ENCODE measurements around the gene NFIA. TPM values are rescaled to one million over a fixed set of nuclear protein-coding genes. Genes with fewer than 3 reads are reported as not detected.

NFIA gene
- total RNA-seq: 1 to 10 TPM in 1 of 2 experiments, under 1 TPM in 1; 0.80 to 5.4 TPM

- Mint-ChIP-seq H3K9me3 (ENCODE audit: low read depth) (no peaks in the 10 kb centered on the region), H3K27me3 (peaks cover 37% of the 10 kb centered on the region), H3K4me3 (peak within 1 kb of the TSS; percentile 80), H3K4me1 (peaks cover 45% of the 10 kb centered on the region), H3K27ac (peak within 1 kb of the TSS; percentile 70), H3K36me3 (peaks cover 5% of the 10 kb centered on the region)
- peak; percentile 38 for ATAC-seq
- peak; percentile 46 for DNase-seq
- CTCF ChIA-PET: interaction anchor here (1.3 to 2.0 kb wide), 4 partner anchors 23 to 370 kb away, joined by 4 to 12 read pairs (median 5); no protein-coding TSS in a partner anchor
Measured at GRCh38 chr1:61082311-61083012, at the start of gene NFIA. TSS of gene NFIA (plus strand) at chr1:61082561.

DNA sequence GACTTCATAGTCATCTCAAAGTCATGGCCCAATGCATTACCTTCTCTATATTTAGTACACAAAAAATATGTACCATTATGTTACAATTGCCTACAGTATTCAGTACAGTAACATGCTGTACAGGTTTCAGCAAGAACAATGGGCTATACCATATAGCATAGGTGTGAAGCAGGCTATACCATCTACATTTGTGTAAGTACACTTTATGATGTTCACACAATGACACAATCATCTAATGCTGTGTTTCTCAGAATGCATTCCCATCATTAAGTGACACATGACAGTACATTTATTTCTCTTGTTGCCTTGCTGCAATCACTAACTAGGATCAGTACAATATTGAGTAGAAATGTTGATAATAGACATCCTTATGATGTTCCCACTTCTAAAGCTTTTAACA is 46.5 kb upstream of the NFIA start:
- Mint-ChIP-seq H3K4me3 (no peak overlapping the region), H3K9me3 (ENCODE audit: low read depth) (no peaks in the 10 kb centered on the region), H3K36me3 (no peaks in the 10 kb centered on the region), H3K4me1 (no peaks in the 10 kb centered on the region), H3K27me3 (peaks cover 11% of the 10 kb centered on the region), H3K27ac (no peak overlapping the region)
- no peak for ATAC-seq
- no peak for DNase-seq
- CTCF ChIA-PET: interaction anchor here (2.0 kb wide), 1 partner anchor 14 kb away, joined by 6 read pairs; no protein-coding TSS in a partner anchor

DNA sequence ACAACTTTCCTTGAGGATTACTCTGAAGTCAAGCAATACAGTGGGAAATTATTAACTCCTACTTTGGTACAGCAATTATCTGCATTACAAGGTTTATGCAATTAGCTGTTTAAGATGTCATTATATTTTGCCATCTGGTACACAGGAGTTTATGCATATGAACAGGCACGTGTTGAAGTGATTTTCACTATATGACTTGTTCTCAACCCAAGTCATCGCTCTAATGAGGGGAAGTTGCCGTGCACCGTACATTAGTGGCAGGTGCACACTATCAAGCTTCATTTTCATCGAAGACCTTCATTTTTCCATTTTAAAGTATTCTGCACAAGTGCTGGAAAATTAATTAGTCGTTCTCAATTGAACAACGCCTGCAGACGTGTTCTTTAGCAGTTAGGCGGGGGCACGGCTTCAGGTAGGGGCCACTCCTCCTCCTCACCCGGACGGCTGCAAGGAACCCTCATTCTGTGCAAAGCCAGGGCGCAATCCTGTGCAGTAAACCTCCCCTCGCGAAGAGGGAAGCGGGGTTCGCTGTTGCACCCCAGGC is 39.8 kb upstream of the NFIA start:
- no peaks in the 10 kb centered on the region for H3K9me3 Mint-ChIP-seq (ENCODE audit: low read depth)
- peak overlapping the region; percentile 69 for H3K4me3 Mint-ChIP-seq
- H3K27me3 Mint-ChIP-seq: peaks cover 36% of the 10 kb centered on the region
- no peaks in the 10 kb centered on the region for H3K36me3 Mint-ChIP-seq
- H3K4me1 Mint-ChIP-seq: peaks cover 7% of the 10 kb centered on the region
- CTCF ChIA-PET: interaction anchor here (0.6 to 8.6 kb wide), 34 partner anchors 9 to 761 kb away, joined by 3 to 85 read pairs (median 4); partner anchors contain the start of gene NFIA
- ATAC-seq (no peak), DNase-seq (no peak)
- H3K27ac Mint-ChIP-seq: no peak overlapping the region

DNA sequence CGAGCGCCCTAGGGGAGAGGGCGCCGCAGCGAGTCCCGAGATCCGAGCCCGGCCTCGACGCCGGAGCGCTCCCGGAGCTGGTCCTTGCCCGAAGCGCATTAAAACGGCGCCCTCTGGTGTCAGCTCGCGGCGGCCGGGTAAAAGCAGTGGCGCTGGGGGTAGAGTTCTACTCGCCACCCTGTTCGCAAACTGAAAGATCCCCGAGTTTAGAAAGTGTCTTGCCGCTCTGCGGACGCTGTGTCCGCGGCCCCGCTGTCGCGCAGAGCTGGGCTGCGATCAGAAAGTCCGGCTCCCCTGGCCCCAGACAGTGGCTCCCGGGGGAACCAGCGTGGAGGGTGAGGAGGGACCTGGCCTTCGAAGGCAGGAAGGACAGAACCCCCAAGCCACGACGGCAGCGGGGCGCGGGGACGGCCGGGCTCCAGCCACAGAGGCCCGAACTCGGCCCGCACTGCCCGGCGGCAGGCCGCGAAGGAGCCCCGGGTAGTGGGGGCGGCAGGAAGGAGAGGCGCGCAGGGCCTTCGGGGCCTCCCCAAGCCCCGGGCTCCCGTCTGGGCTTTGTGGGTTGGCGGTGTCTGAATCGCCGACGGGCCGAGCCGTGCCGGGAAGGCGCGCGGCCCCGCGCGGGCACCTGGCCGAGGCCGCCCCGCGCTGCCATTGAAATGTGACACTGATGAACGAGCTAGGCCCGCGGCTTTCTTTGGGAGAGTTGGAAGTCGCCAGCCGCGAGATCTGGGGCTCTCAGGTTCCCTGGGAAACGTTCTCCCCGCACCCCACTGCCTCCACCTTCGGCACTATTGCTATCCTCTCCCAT is 39.1 kb upstream of the NFIA start:
- peak overlapping the region; percentile 69 for H3K4me3 Mint-ChIP-seq
- CTCF ChIA-PET: interaction anchor here (0.6 to 8.6 kb wide), 37 partner anchors 9 to 762 kb away, joined by 3 to 85 read pairs (median 4); partner anchors contain the start of gene NFIA
- no peaks in the 10 kb centered on the region for H3K9me3 Mint-ChIP-seq (ENCODE audit: low read depth)
- H3K27ac Mint-ChIP-seq: no peak overlapping the region
- no peaks in the 10 kb centered on the region for H3K36me3 Mint-ChIP-seq
- peaks cover 36% of the 10 kb centered on the region for H3K27me3 Mint-ChIP-seq
- peaks cover 7% of the 10 kb centered on the region for H3K4me1 Mint-ChIP-seq
- DNase-seq: peak; percentile 90
- peak; percentile 98 for ATAC-seq

DNA sequence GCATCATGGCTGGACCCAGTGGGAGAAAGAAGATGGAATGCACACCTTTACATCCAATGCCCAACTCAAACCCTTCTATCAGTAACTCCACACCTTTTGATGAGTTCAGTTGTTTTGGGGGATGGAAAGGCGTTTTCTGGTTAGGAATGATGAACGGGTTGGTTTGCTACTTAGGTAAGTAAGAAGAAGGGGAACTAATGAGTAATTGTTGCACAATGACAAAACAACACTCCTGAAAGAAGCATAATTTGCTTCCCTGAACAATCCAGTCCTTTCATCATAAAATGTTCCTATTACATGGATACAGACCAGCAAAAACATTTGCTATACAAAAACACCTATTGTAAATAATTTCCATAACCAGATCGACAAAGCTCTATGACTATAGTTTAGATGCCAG is 35.9 kb upstream of the NFIA start:
- H3K36me3 Mint-ChIP-seq: no peaks in the 10 kb centered on the region
- H3K27me3 Mint-ChIP-seq: peaks cover 33% of the 10 kb centered on the region
- H3K27ac Mint-ChIP-seq: no peak overlapping the region
- CTCF ChIA-PET: interaction anchor here (8.6 kb wide), 1 partner anchor 67 kb away, joined by 85 read pairs; no protein-coding TSS in a partner anchor
- H3K4me3 Mint-ChIP-seq: no peak overlapping the region
- peaks cover 15% of the 10 kb centered on the region for H3K4me1 Mint-ChIP-seq
- ATAC-seq (no peak), DNase-seq (no peak)
- H3K9me3 Mint-ChIP-seq (ENCODE audit: low read depth): no peaks in the 10 kb centered on the region

DNA sequence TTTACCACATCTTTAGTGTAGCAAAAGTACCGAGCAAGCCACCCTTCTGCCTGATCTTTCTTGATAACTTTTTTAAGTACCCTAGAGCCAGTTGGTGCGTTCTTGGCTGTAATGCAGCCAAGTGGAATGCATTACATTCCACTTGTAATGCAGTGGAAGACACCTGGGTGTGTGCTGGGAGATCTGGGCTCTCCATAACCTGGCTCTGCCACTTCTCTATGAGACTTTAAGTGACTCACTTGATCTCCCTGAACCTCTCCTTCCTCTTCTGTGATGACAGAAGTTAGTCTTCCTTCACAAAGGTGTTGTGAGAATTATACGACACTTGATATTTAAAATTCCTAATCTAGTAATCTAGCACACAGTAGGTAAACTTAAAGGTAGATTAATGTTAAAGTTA is 35.3 kb upstream of the NFIA start:
- Mint-ChIP-seq H3K27ac (no peak overlapping the region), H3K27me3 (peaks cover 36% of the 10 kb centered on the region), H3K36me3 (no peaks in the 10 kb centered on the region), H3K4me1 (peaks cover 20% of the 10 kb centered on the region), H3K9me3 (ENCODE audit: low read depth) (no peaks in the 10 kb centered on the region), H3K4me3 (no peak overlapping the region)
- no peak for DNase-seq
- CTCF ChIA-PET: interaction anchor here (1.2 to 8.6 kb wide), 2 partner anchors 31 to 67 kb away, joined by 4 to 85 read pairs; no protein-coding TSS in a partner anchor
- ATAC-seq: no peak

- ATAC-seq: peak; percentile 81
- CTCF ChIA-PET: interaction anchor here (0.6 to 5.2 kb wide), 44 partner anchors 7 to 803 kb away, joined by 3 to 43 read pairs (median 6); partner anchors contain the start of gene NFIA
- Mint-ChIP-seq H3K4me1 (peaks cover 32% of the 10 kb centered on the region), H3K27ac (no peak overlapping the region), H3K27me3 (peaks cover 41% of the 10 kb centered on the region), H3K36me3 (no peaks in the 10 kb centered on the region), H3K4me3 (peak overlapping the region; percentile 53), H3K9me3 (ENCODE audit: low read depth) (no peaks in the 10 kb centered on the region)
- peak; percentile 92 for DNase-seq
Measured at GRCh38 chr1:61049850-61050540, 32.4 kb upstream of the NFIA start.

DNA sequence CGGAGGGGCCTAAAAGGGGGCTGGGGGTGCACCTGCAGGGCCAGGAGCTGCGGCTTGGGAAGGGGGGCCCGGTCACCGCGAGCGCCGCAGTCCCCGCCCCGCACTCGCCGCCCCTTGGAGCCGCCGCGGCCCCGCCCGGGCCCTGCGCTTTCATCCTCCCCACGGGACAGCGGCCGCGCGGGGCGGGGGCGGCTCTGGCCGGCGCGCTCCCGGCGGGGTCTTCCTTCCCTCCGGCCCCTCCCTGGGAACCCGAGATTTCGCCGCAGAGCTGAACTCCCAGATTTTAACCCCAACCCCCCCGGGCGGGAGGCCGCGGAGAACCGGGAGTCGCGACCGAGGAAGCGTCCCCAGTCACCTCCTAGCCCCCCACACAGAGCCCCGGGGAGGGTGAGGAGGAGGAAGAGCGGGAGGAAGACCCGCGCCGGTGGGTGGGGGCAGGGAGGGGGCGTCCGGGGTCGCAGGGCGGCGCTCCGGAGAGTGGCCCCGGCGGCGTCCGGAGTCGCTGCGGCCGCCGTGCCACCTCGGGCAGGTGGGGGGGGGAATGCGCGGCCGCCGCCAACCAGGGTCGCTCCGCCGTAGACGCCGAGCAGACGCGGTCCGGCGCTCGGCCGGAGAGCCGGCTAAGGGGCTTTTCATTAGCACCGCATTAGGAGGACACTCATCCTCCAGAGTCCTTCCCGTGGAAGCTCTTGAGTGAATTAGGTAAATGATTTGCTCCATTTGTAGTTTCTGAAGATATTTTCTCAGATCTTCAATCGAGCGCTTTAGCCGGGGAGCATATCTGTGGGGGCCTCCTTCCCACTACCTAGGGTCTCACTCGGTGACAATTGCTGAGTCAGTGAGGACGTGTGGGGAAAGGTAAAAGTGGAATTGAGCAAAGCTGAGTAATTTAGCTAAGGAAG is 31.6 kb upstream of the NFIA start:
- Mint-ChIP-seq H3K4me3 (peak overlapping the region; percentile 53), H3K9me3 (ENCODE audit: low read depth) (no peaks in the 10 kb centered on the region), H3K36me3 (no peaks in the 10 kb centered on the region), H3K4me1 (peaks cover 32% of the 10 kb centered on the region), H3K27me3 (peaks cover 46% of the 10 kb centered on the region), H3K27ac (no peak overlapping the region)
- CTCF ChIA-PET: interaction anchor here (0.6 to 5.2 kb wide), 38 partner anchors 8 to 802 kb away, joined by 3 to 43 read pairs (median 6); partner anchors contain the start of gene NFIA
- DNase-seq: no peak
- peak; percentile 60 for ATAC-seq

DNA sequence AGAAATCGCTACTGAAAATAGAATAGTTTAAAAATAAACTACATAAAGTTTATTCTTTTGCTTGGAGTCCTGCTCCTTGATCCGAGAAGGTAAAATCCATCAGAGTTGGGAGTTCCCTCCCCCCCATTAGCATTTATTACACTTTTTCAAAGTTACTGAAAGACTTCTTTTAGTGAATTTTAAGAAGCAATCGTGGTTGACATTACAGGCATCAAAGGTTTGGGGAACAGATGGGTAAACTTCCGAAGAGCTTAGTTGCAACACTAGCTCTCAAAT is 31.0 kb upstream of the NFIA start:
- Mint-ChIP-seq H3K27ac (no peak overlapping the region), H3K4me1 (peaks cover 33% of the 10 kb centered on the region), H3K9me3 (ENCODE audit: low read depth) (no peaks in the 10 kb centered on the region), H3K27me3 (peaks cover 51% of the 10 kb centered on the region), H3K4me3 (peak overlapping the region; percentile 53), H3K36me3 (no peaks in the 10 kb centered on the region)
- DNase-seq (no peak), ATAC-seq (no peak)
- CTCF ChIA-PET: interaction anchor here (1.2 to 5.2 kb wide), 9 partner anchors 8 to 538 kb away, joined by 4 to 29 read pairs (median 18); no protein-coding TSS in a partner anchor

DNA sequence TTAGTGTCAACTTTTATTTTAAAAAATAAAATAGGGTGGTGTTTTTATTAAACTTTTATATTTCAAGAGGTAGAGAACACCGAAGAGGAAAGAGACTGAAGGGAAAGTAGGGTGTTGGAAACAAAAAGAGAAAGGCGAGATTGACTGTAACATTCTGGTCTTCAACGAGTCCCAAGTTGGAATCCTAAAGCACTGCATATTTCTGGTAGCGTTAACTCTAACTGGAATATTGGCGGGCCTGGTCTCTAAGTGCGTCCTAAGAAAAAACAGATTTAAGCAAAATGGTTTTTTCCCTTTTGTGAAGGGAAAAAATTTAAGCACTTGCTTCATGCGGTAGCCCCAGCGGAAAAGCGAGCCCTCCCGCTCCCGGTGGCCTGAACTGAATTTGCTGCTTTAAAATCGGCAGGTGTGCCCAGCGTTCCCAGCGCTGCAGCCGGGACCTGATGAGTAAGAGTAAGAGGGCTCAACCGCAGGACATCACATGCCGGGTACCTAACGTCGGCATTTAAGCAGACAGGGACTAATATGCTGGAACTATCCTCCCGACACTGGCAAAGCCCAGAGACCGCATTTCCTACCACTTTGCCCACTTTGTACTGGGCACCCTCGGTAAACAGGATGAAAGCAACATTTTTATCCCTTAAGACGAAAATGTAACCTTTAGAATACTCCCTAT is 30.5 kb upstream of the NFIA start:
- H3K4me1 Mint-ChIP-seq: peaks cover 37% of the 10 kb centered on the region
- DNase-seq (no peak), ATAC-seq (no peak)
- H3K36me3 Mint-ChIP-seq: no peaks in the 10 kb centered on the region
- H3K27me3 Mint-ChIP-seq: peaks cover 54% of the 10 kb centered on the region
- H3K27ac Mint-ChIP-seq: no peak overlapping the region
- no peaks in the 10 kb centered on the region for H3K9me3 Mint-ChIP-seq (ENCODE audit: low read depth)
- CTCF ChIA-PET: interaction anchor here (1.2 to 5.2 kb wide), 9 partner anchors 9 to 537 kb away, joined by 3 to 29 read pairs (median 11); no protein-coding TSS in a partner anchor
- H3K4me3 Mint-ChIP-seq: peak overlapping the region; percentile 26

GRCh38 chr1:61052395-61053225 is 29.8 kb upstream of the NFIA start:
- peak overlapping the region; percentile 87 for H3K4me3 Mint-ChIP-seq
- peak overlapping the region; percentile 59 for H3K27ac Mint-ChIP-seq
- CTCF ChIA-PET: interaction anchor here (1.2 to 5.2 kb wide), 5 partner anchors 10 to 589 kb away, joined by 3 to 29 read pairs (median 4); no protein-coding TSS in a partner anchor
- H3K4me1 Mint-ChIP-seq: peaks cover 40% of the 10 kb centered on the region
- no peaks in the 10 kb centered on the region for H3K9me3 Mint-ChIP-seq (ENCODE audit: low read depth)
- DNase-seq (no peak), ATAC-seq (no peak)
- H3K27me3 Mint-ChIP-seq: peaks cover 57% of the 10 kb centered on the region
- no peaks in the 10 kb centered on the region for H3K36me3 Mint-ChIP-seq

Data from activated CD8-positive, alpha-beta memory T cell treated with anti-CD3 and anti-CD28 coated beads, Interleukin-2, amount 10 ng/mL, durations not matched to agents 7 days and 5 days (primary cell).